Aorta (tissue), 5 donors: ENCODE measurements around the gene PARD3. TPM values are rescaled to one million over a fixed set of nuclear protein-coding genes. Genes with fewer than 3 reads are reported as not detected.

ENCODE experiments used
- ATAC-seq: fragments of 200-7000 bp; cut with Tn5 transposase; one replicate; pipeline ENCODE4 v1.9.1; 2022; ENCODE audit warnings: moderate library complexity; ENCODE audit not compliant: low FRiP score
- DNase-seq, 2 donors: peaks; one replicate each; pipeline ENCODE4 v3.0.0-alpha.2; 2020
- H3K27ac ChIP-seq, 2 donors: one replicate each; pipeline ENCODE4 v1.5.1; 2013; ENCODE audit warnings: low read length in 2 of 2, mild to moderate bottlenecking in 2 of 2, moderate library complexity in 2 of 2, control low read depth in 1 of 2, inconsistent platforms in 1 of 2, low read depth in 1 of 2
- H3K27me3 ChIP-seq, 2 donors: one replicate each; pipeline ENCODE4 v1.6.1; 2013; ENCODE audit warnings: control low read depth in 1 of 2, low read length in 1 of 2, mild to moderate bottlenecking in 1 of 2, moderate library complexity in 1 of 2; ENCODE audit not compliant: insufficient read depth in 2 of 2, control insufficient read depth in 1 of 2
- H3K36me3 ChIP-seq, 2 donors: one replicate each; pipeline ENCODE4 v1.6.1; 2013; ENCODE audit warnings: control low read depth in 1 of 2, low read length in 1 of 2, mild to moderate bottlenecking in 1 of 2; ENCODE audit not compliant: insufficient read depth in 2 of 2, control insufficient read depth in 1 of 2
- H3K4me1 ChIP-seq, 2 donors: one replicate each; pipeline ENCODE4 v1.6.1; 2013; ENCODE audit warnings: low read length in 2 of 2, control low read depth in 1 of 2, mild to moderate bottlenecking in 1 of 2, moderate library complexity in 1 of 2; ENCODE audit not compliant: insufficient read depth in 2 of 2, control insufficient read depth in 1 of 2
- H3K4me3 ChIP-seq, 2 donors: one replicate each; pipeline ENCODE4 v1.5.1; 2013; ENCODE audit warnings: low read length in 2 of 2, control low read depth in 1 of 2, mild to moderate bottlenecking in 1 of 2
- H3K9me3 ChIP-seq: one replicate; pipeline ENCODE4 v1.6.1; 2013; ENCODE audit warnings: mild to moderate bottlenecking, low read length; ENCODE audit not compliant: control insufficient read depth
- WGBS, 2 donors: extraction: QIAGEN DNeasy Blood & Tissue Kit; methylation state at CpG; one replicate each; pipeline ENCODE4 v1.1.7; 2013; 5-methylcytosine and 5-hydroxymethylcytosine counted together
- intact Hi-C, 2 donors: fragments of 100-400 bp; cut with DNase I; formaldehyde crosslinking; loops; one replicate each; pipeline versions ENCODE4 v1.14.2 to v1.15.0; 2022
- polyA plus RNA-seq, 2 donors: library from polyadenylated mRNA; stranded (reverse); fragments of 200-250 nt; gene quantifications; one replicate each; pipeline ENCODE4 v1.2.3, GENCODE V29; 2013
- total RNA-seq, 2 donors: library from RNA; stranded (reverse); fragmentation: NEBNext Ultra II Directional; extraction: Animal tissue kit (Norgen Biotek cat#: 25700); gene quantifications; one replicate each; pipeline ENCODE4 v1.2.1, GENCODE V29; 2021
- donor health status: healthy with polysubstance abuse.
- donor health status: Bipolar disorder and iron deficiency.
- donor health status: DM: no; HTN: no; CAD: no.
- donor health status: DM: no; HTN: no; CAD: no.
- donor health status: DM: yes; HTN: yes; CAD: no.

PARD3 gene
- total and polyA plus RNA-seq, 4 donors, result 6.4 to 33.0 (median 28.7) TPM

DNA sequence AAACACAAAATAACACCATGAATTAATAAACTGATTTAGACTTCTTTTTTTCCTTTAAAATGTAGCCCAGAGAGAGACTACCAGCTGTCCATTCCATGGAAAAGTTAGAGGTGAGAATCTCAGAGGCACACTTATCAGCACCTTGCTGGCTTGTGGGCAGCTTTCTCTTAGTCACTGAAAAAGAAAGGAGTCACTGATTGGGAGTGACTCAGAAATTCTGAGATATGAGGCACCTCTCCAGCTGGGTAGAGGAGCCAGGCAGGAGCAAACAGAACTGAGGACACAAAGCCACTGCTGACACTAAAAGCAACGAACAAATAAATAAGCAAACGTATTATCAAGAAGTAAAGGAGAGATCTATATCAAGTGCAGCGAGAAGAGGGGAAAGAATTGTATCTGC, 310.6 kb downstream of the PARD3 start:
- ATAC-seq (no peak), DNase-seq (no peak)
- intact Hi-C loops, result no loop called here
- no peak overlapping the region for H3K27ac ChIP-seq
- no peak overlapping the region for H3K4me3 ChIP-seq
- no peaks in the 10 kb centered on the region for H3K27me3 ChIP-seq
- WGBS, 2 donors, result 74 to 75% methylated on average over 3 of the region's 3 CpGs
- H3K9me3 ChIP-seq, result no peaks in the 10 kb centered on the region
- H3K36me3 ChIP-seq, result peaks cover 0 to 2% of the 10 kb centered on the region in 2 donors
- H3K4me1 ChIP-seq, result peaks cover 0 to 1% of the 10 kb centered on the region in 2 donors

DNA sequence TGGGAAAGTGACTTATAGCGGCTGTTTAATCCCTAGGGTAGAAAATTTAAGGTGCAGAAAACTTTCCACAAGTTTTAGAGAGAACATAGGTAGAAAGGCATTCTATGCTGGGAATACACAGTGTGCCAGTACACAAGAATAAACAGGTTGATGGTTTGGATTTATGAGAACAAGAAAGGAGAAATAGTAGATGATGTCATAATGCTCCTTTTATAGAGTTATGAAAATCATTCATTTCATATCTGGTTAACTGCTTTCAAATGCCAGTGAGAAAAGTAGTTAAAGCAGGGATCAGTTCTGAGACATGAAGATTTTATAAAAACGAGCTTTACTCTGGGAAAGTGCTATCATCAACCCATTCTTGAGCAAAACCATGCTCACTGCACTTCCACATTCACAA, 311.4 kb downstream of the PARD3 start:
- H3K9me3 ChIP-seq, result no peaks in the 10 kb centered on the region

DNA sequence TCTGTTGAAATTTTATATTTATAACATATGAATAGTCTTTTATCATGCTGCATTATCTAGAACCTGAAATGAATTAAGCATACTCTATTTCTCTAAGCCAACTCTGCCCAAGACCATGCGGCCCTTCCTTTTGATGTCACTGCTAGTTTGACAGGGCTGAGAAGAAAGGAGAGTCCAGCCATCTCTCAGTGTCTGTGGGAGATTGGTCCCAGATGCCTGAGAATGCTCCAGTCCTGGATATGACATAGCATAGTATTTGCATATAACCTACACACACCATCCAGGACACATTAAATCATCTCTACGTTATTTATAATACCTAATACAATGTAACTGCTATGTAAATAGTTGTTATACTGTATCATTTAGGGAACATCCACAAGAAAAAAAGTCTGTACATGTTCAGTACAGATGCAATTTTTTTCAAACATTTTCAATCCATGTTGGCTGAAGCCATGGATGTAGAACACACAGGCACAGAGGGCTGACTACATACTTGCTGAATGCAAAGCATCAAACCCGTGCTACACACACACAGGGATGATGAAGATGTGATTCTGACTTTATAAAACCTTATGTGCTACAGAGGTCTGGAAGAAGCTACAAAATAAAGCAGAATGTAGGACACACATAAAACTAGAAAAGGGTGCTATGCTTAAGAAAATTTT, 315.4 kb downstream of the PARD3 start:
- 93% methylated on average over 3 of the region's 3 CpGs for WGBS, 2 donors
- Histone ChIP-seq H3K36me3 (no peaks in the 10 kb centered on the region), H3K4me1 (peaks cover 0 to 1% of the 10 kb centered on the region in 2 donors), H3K27ac (no peak overlapping the region), H3K4me3 (no peak overlapping the region), H3K27me3 (no peaks in the 10 kb centered on the region), H3K9me3 (no peaks in the 10 kb centered on the region)
- DNase-seq (no peak), ATAC-seq (no peak)
- intact Hi-C loops, result no loop called here

More for the DNA sequence above, 311.4 kb downstream of the PARD3 start:
- Histone ChIP-seq H3K4me3 (no peak overlapping the region), H3K36me3 (peaks cover 0 to 1% of the 10 kb centered on the region in 2 donors), H3K27ac (no peak overlapping the region), H3K27me3 (no peaks in the 10 kb centered on the region), H3K4me1 (peaks cover 0 to 1% of the 10 kb centered on the region in 2 donors)
- ATAC-seq (no peak), DNase-seq (no peak)
- 66 to 77% methylated on average over 2 of the region's 2 CpGs for WGBS, 2 donors
- intact Hi-C loops, result no loop called here

DNA sequence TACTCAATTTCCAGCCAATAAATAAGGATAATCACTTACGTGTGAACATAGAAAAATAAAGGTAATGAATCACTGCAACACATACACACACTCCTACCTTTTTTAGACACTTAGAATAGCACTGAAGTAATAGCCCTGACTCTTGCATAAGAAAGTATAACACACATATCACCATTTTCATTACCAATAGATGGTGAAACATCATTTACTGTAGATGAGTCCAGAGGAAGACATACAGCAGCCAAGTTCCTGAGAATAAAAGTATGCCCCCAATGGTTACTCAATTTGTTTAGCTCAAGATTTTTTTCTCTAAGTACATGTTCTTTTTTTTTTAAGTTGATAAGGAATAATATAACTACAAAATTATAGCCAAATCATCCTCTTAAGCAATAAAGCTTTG, 316.3 kb downstream of the PARD3 start:
- 96% methylated on average over 1 of the region's 1 CpG for WGBS, 2 donors
- intact Hi-C loops, result no loop called here
- Histone ChIP-seq H3K27me3 (no peaks in the 10 kb centered on the region), H3K4me3 (no peak overlapping the region), H3K36me3 (no peaks in the 10 kb centered on the region), H3K9me3 (no peaks in the 10 kb centered on the region), H3K27ac (no peak overlapping the region), H3K4me1 (no peaks in the 10 kb centered on the region)
- ATAC-seq, result no peak
- no peak for DNase-seq

DNA sequence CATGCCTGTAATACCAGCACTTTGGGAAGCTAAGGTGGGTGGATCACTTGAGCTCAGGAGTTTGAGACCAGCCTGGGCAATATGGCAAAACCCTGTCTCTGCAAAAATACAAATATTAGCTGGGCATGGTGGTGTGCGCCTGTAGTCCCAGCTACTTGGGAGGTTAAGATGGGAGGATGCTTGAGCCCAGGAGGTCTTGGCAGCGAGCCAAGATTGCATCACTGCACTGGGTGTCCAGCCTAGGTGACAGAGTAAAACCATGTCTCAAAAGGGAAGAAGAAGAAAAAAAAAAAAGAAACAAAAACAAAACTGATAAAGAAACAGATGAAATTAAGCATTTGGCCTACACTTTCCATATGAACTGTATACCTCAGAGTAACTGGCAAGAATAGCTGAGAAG, 319.2 kb downstream of the PARD3 start:
- H3K4me3 ChIP-seq, result no peak overlapping the region
- no peaks in the 10 kb centered on the region for H3K27me3 ChIP-seq
- H3K4me1 ChIP-seq, result no peaks in the 10 kb centered on the region
- no peak overlapping the region for H3K27ac ChIP-seq
- intact Hi-C loops, result no loop called here
- no peak for DNase-seq
- H3K36me3 ChIP-seq, result no peaks in the 10 kb centered on the region
- ATAC-seq, result no peak
- WGBS, 2 donors, result 55 to 60% methylated on average over 2 of the region's 2 CpGs
- H3K9me3 ChIP-seq, result no peaks in the 10 kb centered on the region

DNA sequence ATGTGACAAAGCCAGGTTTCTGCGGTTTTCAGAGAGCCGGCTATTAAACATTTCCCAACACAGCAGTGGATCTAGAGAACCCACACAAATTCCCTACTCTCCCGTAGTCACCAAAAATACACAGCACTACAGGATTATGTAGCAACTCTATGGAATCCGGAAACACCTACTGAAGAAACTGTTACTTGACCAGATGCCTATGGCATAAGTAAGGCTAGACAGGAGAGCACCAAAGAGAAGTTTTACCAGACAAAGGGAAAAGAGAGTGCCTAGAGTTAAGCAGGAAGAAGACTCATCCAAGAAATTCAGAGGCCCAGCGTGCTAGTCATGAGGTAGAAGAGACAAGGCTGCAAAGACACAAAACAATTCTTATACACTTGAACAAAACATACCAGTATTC, 321.1 kb downstream of the PARD3 start:
- no peaks in the 10 kb centered on the region for H3K36me3 ChIP-seq
- no peaks in the 10 kb centered on the region for H3K27me3 ChIP-seq
- no peaks in the 10 kb centered on the region for H3K9me3 ChIP-seq
- H3K27ac ChIP-seq, result no peak overlapping the region
- intact Hi-C loops, result no loop called here
- no peaks in the 10 kb centered on the region for H3K4me1 ChIP-seq
- ATAC-seq (no peak), DNase-seq (no peak)
- 96 to 97% methylated on average over 5 of the region's 5 CpGs for WGBS, 2 donors
- no peak overlapping the region for H3K4me3 ChIP-seq

DNA sequence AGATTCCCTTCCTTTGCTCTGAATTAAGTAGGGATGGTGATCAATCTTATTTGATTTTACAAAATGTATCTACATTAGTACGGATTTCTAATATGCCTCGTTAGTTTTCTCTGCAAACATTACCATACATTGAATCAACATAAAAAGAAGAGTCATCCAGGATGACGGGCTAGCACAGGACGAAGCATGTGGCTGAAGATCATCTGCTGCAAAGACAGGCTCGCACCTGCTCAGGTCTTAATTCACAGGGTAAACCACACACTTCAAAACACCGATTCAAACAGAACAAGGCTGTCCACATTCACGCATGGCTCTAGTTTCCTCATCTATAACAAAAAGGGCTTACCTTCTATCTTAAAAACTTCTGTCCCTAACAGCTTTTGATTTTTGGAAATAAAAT, 323.0 kb downstream of the PARD3 start:
- Histone ChIP-seq H3K36me3 (no peaks in the 10 kb centered on the region), H3K27me3 (no peaks in the 10 kb centered on the region), H3K27ac (no peak overlapping the region), H3K9me3 (no peaks in the 10 kb centered on the region), H3K4me3 (no peak overlapping the region), H3K4me1 (no peaks in the 10 kb centered on the region)
- ATAC-seq (no peak), DNase-seq (no peak)
- 93 to 97% methylated on average over 7 of the region's 7 CpGs for WGBS, 2 donors
- intact Hi-C loops, result no loop called here

DNA sequence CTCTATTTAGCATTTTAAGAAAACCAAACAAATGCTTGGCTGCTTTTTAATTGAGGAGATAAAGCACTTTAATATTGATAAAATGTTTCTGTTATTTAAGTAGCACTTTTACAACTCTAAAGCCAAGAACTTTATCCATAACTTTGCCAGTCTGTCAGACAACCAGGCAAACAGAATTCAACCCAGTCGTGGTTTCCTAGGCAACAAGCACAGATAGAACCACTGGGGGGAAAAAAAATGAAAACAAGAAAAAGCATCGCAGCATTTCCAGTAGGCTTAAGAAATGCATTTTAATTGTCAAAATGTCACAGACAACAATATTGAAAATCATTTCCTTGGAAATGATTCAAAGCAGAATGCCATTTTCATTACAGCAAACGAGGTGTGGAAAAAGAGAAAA, 323.4 kb downstream of the PARD3 start:
- Histone ChIP-seq H3K27ac (no peak overlapping the region), H3K27me3 (no peaks in the 10 kb centered on the region), H3K4me1 (no peaks in the 10 kb centered on the region), H3K9me3 (no peaks in the 10 kb centered on the region), H3K36me3 (no peaks in the 10 kb centered on the region), H3K4me3 (no peak overlapping the region)
- DNase-seq (no peak), ATAC-seq (no peak)
- intact Hi-C loops, result no loop called here
- WGBS, 2 donors, result 75 to 81% methylated on average over 3 of the region's 3 CpGs

DNA sequence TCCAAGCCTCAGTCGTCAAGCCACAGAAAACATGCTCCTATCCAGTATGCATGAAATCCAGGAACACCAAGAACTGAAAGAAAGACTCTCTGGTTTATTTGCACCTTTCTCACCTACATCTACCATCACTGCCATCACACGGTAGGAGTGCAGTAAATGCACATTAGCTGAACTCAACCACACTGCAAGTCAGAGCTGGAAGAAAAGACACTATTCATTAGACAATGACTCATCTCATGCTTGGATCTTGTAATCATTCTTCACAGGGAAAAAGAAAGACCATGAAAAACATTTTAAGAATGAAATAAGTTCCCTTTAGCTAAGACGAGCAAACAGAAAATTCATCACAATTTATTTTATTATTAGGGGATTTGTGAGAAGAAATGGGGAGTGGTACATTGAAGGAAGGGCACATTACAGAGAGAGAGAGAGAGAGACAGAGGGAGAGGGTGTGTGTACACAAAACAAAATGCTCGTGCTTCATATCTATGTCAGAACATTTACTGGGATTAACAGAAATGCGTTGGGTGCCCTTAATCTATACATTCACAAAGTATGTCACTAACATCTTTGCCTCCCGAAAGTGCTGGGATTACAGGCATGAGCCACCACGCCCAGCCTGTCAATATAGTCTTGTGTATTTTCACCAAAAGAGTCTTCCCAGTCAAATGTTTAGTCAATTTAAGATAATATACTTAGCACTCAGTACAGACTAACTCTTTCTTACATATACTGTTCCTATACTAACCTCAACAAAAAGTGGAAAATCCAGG, 324.9 kb downstream of the PARD3 start:
- no peak overlapping the region for H3K4me3 ChIP-seq
- no peaks in the 10 kb centered on the region for H3K4me1 ChIP-seq
- DNase-seq (no peak), ATAC-seq (no peak)
- no peaks in the 10 kb centered on the region for H3K9me3 ChIP-seq
- H3K36me3 ChIP-seq, result no peaks in the 10 kb centered on the region
- WGBS, 2 donors, result 84 to 86% methylated on average over 7 of the region's 7 CpGs
- intact Hi-C loops, result no loop called here
- no peak overlapping the region for H3K27ac ChIP-seq
- no peaks in the 10 kb centered on the region for H3K27me3 ChIP-seq
